ENCODE measurements around the gene CLPSL1. TPM values are rescaled to one million over a fixed set of nuclear protein-coding genes. Genes with fewer than 3 reads are reported as not detected.

CLPSL1 gene
- total and polyA plus RNA-seq, 2 of the 13 experiments (the other 11 are each of a cell fraction or from before 2014, with no cell fraction given): not detected

GRCh38 chr6:35742842-35743241, 38.0 kb upstream of the CLPSL1 start (continued):
- TF ChIP-seq GTF3A (CRISPR knock-in tag; conservative IDR thresholded peaks at IDR 0.05) (0 out of 2 replicates have a peak, but pooled peaks have one; percentile 47), ELF1 (CRISPR knock-in tag; IDR thresholded peaks at IDR 0.05) (no peak), IRF2 (CRISPR knock-in tag; IDR thresholded peaks at IDR 0.05) (peak; percentile 67; the same call in 1 of the 2 replicates), ZNF124 (CRISPR knock-in tag; IDR thresholded peaks at IDR 0.05) (no peak), ZNF550 (CRISPR knock-in tag; IDR thresholded peaks at IDR 0.05; ENCODE audit: borderline replicate concordance) (no peak), ZBTB7B (CRISPR knock-in tag; IDR thresholded peaks at IDR 0.05) (no peak), ZNF576 (CRISPR knock-in tag; IDR thresholded peaks at IDR 0.05) (no peak), KLF11 (CRISPR knock-in tag; IDR thresholded peaks at IDR 0.05) (no peak), SETDB1 (CRISPR knock-in tag; IDR thresholded peaks at IDR 0.05; ENCODE audit: borderline replicate concordance) (no peak), KDM5A (IDR thresholded peaks at IDR 0.05; ENCODE audit: borderline replicate concordance, low read length) (no peak), PAXIP1 (CRISPR knock-in tag; conservative IDR thresholded peaks at IDR 0.05) (no peak), ZNF253 (CRISPR knock-in tag; IDR thresholded peaks at IDR 0.05; ENCODE audit: borderline replicate concordance) (no peak), NR3C1 (CRISPR knock-in tag; IDR thresholded peaks at IDR 0.05) (no peak), JDP2 (CRISPR knock-in tag; IDR thresholded peaks at IDR 0.05; ENCODE audit: borderline replicate concordance) (no peak), SRSF9 (IDR thresholded peaks at IDR 0.05; ENCODE audit: borderline replicate concordance, insufficient read depth, low read depth, low read length, poor library complexity, severe bottlenecking) (no peak), HNF4A (CRISPR knock-in tag; IDR thresholded peaks at IDR 0.05) (0 out of 2 replicates have a peak, but pooled peaks have one; percentile 8), HINFP (CRISPR knock-in tag; IDR thresholded peaks at IDR 0.05; ENCODE audit: low read depth) (no peak), PCBP2 (optimal IDR thresholded peaks at IDR 0.05; ENCODE audit: low read depth, low read length, poor library complexity, severe bottlenecking) (no peak), PHB2 (IDR thresholded peaks at IDR 0.05; ENCODE audit: partially characterized antibody) (no peak)
- TF ChIP-seq, protein P1, sequence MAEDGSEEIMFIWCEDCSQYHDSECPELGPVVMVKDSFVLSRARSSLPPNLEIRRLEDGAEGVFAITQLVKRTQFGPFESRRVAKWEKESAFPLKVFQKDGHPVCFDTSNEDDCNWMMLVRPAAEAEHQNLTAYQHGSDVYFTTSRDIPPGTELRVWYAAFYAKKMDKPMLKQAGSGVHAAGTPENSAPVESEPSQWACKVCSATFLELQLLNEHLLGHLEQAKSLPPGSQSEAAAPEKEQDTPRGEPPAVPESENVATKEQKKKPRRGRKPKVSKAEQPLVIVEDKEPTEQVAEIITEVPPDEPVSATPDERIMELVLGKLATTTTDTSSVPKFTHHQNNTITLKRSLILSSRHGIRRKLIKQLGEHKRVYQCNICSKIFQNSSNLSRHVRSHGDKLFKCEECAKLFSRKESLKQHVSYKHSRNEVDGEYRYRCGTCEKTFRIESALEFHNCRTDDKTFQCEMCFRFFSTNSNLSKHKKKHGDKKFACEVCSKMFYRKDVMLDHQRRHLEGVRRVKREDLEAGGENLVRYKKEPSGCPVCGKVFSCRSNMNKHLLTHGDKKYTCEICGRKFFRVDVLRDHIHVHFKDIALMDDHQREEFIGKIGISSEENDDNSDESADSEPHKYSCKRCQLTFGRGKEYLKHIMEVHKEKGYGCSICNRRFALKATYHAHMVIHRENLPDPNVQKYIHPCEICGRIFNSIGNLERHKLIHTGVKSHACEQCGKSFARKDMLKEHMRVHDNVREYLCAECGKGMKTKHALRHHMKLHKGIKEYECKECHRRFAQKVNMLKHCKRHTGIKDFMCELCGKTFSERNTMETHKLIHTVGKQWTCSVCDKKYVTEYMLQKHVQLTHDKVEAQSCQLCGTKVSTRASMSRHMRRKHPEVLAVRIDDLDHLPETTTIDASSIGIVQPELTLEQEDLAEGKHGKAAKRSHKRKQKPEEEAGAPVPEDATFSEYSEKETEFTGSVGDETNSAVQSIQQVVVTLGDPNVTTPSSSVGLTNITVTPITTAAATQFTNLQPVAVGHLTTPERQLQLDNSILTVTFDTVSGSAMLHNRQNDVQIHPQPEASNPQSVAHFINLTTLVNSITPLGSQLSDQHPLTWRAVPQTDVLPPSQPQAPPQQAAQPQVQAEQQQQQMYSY (CRISPR knock-in tag; IDR thresholded peaks at IDR 0.05): no peak
